IMR-90 (cell line): Measurements from ENCODE around the gene VWA5A. TPM values are rescaled to one million over a fixed set of nuclear protein-coding genes. Genes with fewer than 3 reads are reported as not detected.
A peak's percentile ranks its signal among the peaks of the same experiment; 100 is the strongest.

Experiments used
- ATAC-seq: fragments of 200-7000 bp; cut with Tn5 transposase; 2 replicates; pipeline ENCODE4 v1.9.1; 2020; ENCODE audit warnings: low read depth, mild to moderate bottlenecking, moderate library complexity
- BruUV-seq: library from RNA; stranded (reverse); fragments of 400-500 nt; replicated peaks from 2 replicates; lab custom pipeline; 2021; lab: Mats Ljungman, UMichigan
- CTCF ChIA-PET: fragments of 300-600 bp; formaldehyde crosslinking; extraction: SDS; loops from one replicate; lab custom pipeline; 2021; ENCODE audit warnings: antibody characterized with exemption; lab: Yijun Ruan, JAX
- POLR2A ChIA-PET: fragments of 300-600 bp; sonication (Branson Sonifier 250); formaldehyde crosslinking; loops from one replicate; lab custom pipeline; 2022; ENCODE audit warnings: antibody characterized with exemption; ENCODE audit not compliant: unreplicated experiment; lab: Charles Lee
- DNase-seq: peaks from one replicate; pipeline ENCODE4 v3.0.0; 2013
- H2AFZ ChIP-seq: replicated peaks from 2 replicates; pipeline ENCODE3; 2013; ENCODE audit warnings: low read length, mild to moderate bottlenecking; ENCODE audit not compliant: poor library complexity
- H2AK5ac ChIP-seq: 2 replicates; pipeline ENCODE4 v1.6.1; 2013; ENCODE audit warnings: low read depth, low read length, inconsistent platforms
- H2AK9ac ChIP-seq: replicated peaks from 2 replicates; pipeline ENCODE3; 2013; ENCODE audit warnings: mild to moderate bottlenecking, low read depth, low read length, moderate library complexity; ENCODE audit not compliant: poor library complexity
- H2BK120ac ChIP-seq: 2 replicates; pipeline ENCODE4 v1.6.1; 2013; ENCODE audit warnings: low read depth, low read length, inconsistent platforms
- H2BK15ac ChIP-seq: 3 replicates; pipeline ENCODE4 v1.6.1; 2013; ENCODE audit warnings: low read depth, low read length, inconsistent platforms
- H2BK20ac ChIP-seq: 2 replicates; pipeline ENCODE4 v1.6.1; 2013; ENCODE audit warnings: low read depth, mild to moderate bottlenecking, inconsistent platforms, low read length, moderate library complexity
- H2BK5ac ChIP-seq: 2 replicates; pipeline ENCODE4 v1.6.1; 2013; ENCODE audit warnings: mild to moderate bottlenecking, low read depth, low read length, inconsistent platforms; ENCODE audit not compliant: poor library complexity, severe bottlenecking
- H3K14ac ChIP-seq: replicated peaks from 2 replicates; pipeline ENCODE4 v1.6.1; 2013; ENCODE audit warnings: low read depth, low read length, inconsistent platforms
- H3K18ac ChIP-seq: 2 replicates; pipeline ENCODE4 v1.6.1; 2013; ENCODE audit warnings: low read depth, low read length, control low read depth
- H3K23ac ChIP-seq: 2 replicates; pipeline ENCODE4 v1.6.1; 2013; ENCODE audit warnings: low read depth, low read length, inconsistent platforms
- H3K27ac ChIP-seq: 2 replicates; pipeline ENCODE4 v1.5.1; 2013; ENCODE audit warnings: mild to moderate bottlenecking, control low read depth, low read length; ENCODE audit not compliant: insufficient read depth
- H3K27me3 ChIP-seq: 2 replicates; pipeline ENCODE4 v1.6.1; 2013; ENCODE audit warnings: low read length; ENCODE audit not compliant: control insufficient read depth, insufficient read depth
- H3K36me3 ChIP-seq: 2 replicates; pipeline ENCODE4 v1.6.1; 2013; ENCODE audit warnings: low read length, mixed read lengths; ENCODE audit not compliant: control insufficient read depth, insufficient read depth
- H3K4ac ChIP-seq: 2 replicates; pipeline ENCODE4 v1.6.1; 2013; ENCODE audit warnings: low read depth, low read length, inconsistent platforms
- H3K4me1 ChIP-seq: 2 replicates; pipeline ENCODE4 v1.6.1; 2013; ENCODE audit warnings: low read length, mixed read lengths; ENCODE audit not compliant: control insufficient read depth, insufficient read depth
- H3K4me2 ChIP-seq: 2 replicates; pipeline ENCODE4 v1.6.1; 2013; ENCODE audit warnings: low read depth, mild to moderate bottlenecking, control low read depth, low read length, moderate library complexity
- H3K4me3 ChIP-seq: 2 replicates; pipeline ENCODE4 v1.5.1; 2013; ENCODE audit warnings: low read depth, mild to moderate bottlenecking, control low read depth, low read length, moderate library complexity; ENCODE audit not compliant: insufficient read depth
- H3K56ac ChIP-seq: 2 replicates; pipeline ENCODE4 v1.6.1; 2013; ENCODE audit warnings: low read length, inconsistent platforms; ENCODE audit not compliant: insufficient read depth; ENCODE audit errors: extremely low read depth
- H3K79me1 ChIP-seq, 2 experiments: 2 replicates each; pipeline ENCODE4 v1.6.1; 2013; ENCODE audit warnings: low read length in 2 of 2, inconsistent platforms in 1 of 2, low read depth in 1 of 2
- H3K9ac ChIP-seq: 2 replicates; pipeline ENCODE4 v1.6.1; 2013; ENCODE audit warnings: low read depth, low read length, control low read depth
- H3K9me1 ChIP-seq: 2 replicates; pipeline ENCODE4 v1.6.1; 2013; ENCODE audit warnings: low read length, inconsistent platforms; ENCODE audit not compliant: insufficient read depth
- H3K9me3 ChIP-seq: 2 replicates; pipeline ENCODE4 v1.6.1; 2013; ENCODE audit warnings: low read length; ENCODE audit not compliant: control insufficient read depth, insufficient read depth
- H4K20me1 ChIP-seq: 2 replicates; pipeline ENCODE4 v1.6.1; 2013; ENCODE audit warnings: low read length, inconsistent platforms; ENCODE audit not compliant: insufficient read depth
- H4K5ac ChIP-seq: 2 replicates; pipeline ENCODE4 v1.6.1; 2013; ENCODE audit warnings: mild to moderate bottlenecking, low read depth, low read length, control low read depth
- H4K8ac ChIP-seq, 2 experiments: 2 replicates each; pipeline ENCODE4 v1.6.1; 2013; ENCODE audit warnings: low read depth in 2 of 2, low read length in 2 of 2, control low read depth in 1 of 2, inconsistent platforms in 1 of 2
- H4K91ac ChIP-seq: 2 replicates; pipeline ENCODE4 v1.6.1; 2013; ENCODE audit warnings: low read depth, low read length, inconsistent platforms; ENCODE audit not compliant: insufficient read depth
- BHLHE40 ChIP-seq: fragments of 150-350 bp; IDR thresholded peaks from 2 replicates; pipeline ENCODE4 v1.6.1; 2016; ENCODE audit warnings: mild to moderate bottlenecking, low read depth, low read length
- CEBPB ChIP-seq: IDR thresholded peaks from 2 replicates; pipeline ENCODE4 v1.6.1; 2012; ENCODE audit warnings: low read depth, low read length, improper control_type of control experiment
- WGBS, 2 experiments: methylation state at CpG; one replicate each; pipeline versions ENCODE4 v1.1.5 to v1.1.7; 2013; ENCODE audit warnings: missing lambda C conversion rate in 2 of 2; ENCODE audit not compliant: insufficient read length in 1 of 2; ENCODE audit errors: extremely low coverage in 2 of 2; 5-methylcytosine and 5-hydroxymethylcytosine counted together
- dilution Hi-C: fragments of 300-500 bp; cut with HindIII; formaldehyde crosslinking; loops from one replicate; pipeline ENCODE4 v1.14.3; 2018; ENCODE audit warnings: low sequenced_read_pairs; ENCODE audit not compliant: unreplicated experiment
- in situ Hi-C: fragments of 300-500 bp; cut with MboI; formaldehyde crosslinking; loops from 3 replicates; pipeline ENCODE4 v1.14.3; 2019; ENCODE audit warnings: low sequenced_read_pairs, inconsistent platforms, mixed read lengths
- intact Hi-C: fragments of 100-400 bp; cut with micrococcal nuclease; formaldehyde crosslinking; loops from 2 replicates; pipeline ENCODE4 v1.10.0; 2022
- polyA plus RNA-seq, 3 experiments: library from polyadenylated mRNA; depleted of rRNA; stranded (reverse); fragments of >200 nt; gene quantifications; 2 replicates each; pipeline ENCODE4 v1.2.3, GENCODE V29; 2012; ENCODE audit warnings: low replicate concordance in 1 of 3
- total RNA-seq: library from RNA; depleted of rRNA; stranded (reverse); fragments of >200 nt; gene quantifications from 2 replicates; pipeline ENCODE4 v1.2.3, GENCODE V29; 2012

VWA5A gene
- total and polyA plus RNA-seq, 2 of the 4 experiments (the other 2 are of a cell fraction) = 5.6 to 6.8 TPM

DNA sequence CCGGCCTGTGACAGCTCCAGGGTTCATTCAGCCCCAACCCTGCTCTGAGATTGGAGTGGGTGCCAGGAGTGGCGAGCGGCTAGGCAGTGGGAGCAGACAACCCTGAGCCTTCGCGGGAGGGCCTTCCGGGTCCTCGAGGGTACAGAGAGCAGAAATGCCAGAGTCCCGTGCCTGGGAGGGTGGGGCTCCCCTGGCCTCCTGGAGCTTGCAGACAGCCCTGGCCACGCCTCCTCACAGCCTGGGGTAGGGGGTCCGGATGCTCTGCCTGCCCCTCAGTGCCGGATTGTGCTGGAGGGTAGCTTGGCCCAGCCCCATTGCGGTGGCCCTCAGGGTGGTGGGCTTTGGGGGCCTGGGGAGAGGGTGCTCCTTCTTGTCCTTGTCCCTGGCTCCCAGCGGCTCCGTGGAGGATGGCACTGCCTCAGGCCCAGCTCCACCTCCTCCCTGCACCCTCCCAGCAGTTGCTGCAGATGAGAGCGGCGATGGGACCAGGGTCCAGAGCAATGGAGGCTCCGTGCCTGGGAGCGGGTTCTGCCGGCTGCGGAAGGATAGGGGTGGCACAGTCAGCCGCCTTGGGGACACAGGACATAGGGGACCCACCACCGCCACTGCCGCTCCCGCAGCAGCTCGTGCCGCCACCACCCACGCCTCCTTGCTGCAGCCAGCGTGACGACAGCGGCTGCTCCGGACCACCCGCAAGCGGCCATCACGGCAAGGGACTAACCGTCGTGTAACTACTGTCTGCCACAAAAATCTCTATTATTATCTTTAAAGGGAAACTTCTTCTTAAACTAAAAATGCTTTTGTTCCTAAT is 39.2 kb upstream of the VWA5A start:
- Histone ChIP-seq H2AK5ac (no peak overlapping the region), H3K36me3 (no peaks in the 10 kb centered on the region), H3K56ac (no peak overlapping the region), H4K5ac (no peak overlapping the region), H2AFZ (peak overlapping the region; percentile 94), H2BK20ac (peak overlapping the region; percentile 39; the same call in 1 of the 2 replicates), H3K9ac (0 out of 2 replicates have a peak overlapping the region, but pooled peaks have one; percentile 39), H3K4me2 (peak overlapping the region; percentile 89), H3K4me3 (peak overlapping the region; percentile 40), H2AK9ac (peak overlapping the region; percentile 67), H3K79me1 (no peaks in the 10 kb centered on the region), H3K4me1 (no peaks in the 10 kb centered on the region), H4K20me1 (no peaks in the 10 kb centered on the region), H3K14ac (peak overlapping the region; percentile 46; the same call in 1 of the 2 replicates), H4K91ac (peak overlapping the region; percentile 58), H3K23ac (peak overlapping the region; percentile 83), H2BK15ac (peak overlapping the region; percentile 83; the same call in 1 of the 3 replicates), H3K27me3 (peaks cover 20% of the 10 kb centered on the region), H2BK120ac (peak overlapping the region; percentile 85), H2BK5ac (no peak overlapping the region), H3K9me3 (no peaks in the 10 kb centered on the region), H4K8ac (0 out of 4 replicates have a peak overlapping the region, but pooled peaks have one; percentile 35 to 69), H3K9me1 (no peaks in the 10 kb centered on the region), H3K27ac (no peak overlapping the region; the same call in 1 of the 2 replicates), H3K18ac (no peak overlapping the region; the same call in 1 of the 2 replicates), H3K4ac (peak overlapping the region; percentile 54; the same call in 1 of the 2 replicates)
- POLR2A ChIA-PET = no interaction called here
- TF ChIP-seq BHLHE40 (peak; percentile 81), CEBPB (no peak)
- 8% methylated on average over 2 of the region's 36 CpGs; no CpG with 5 or more reads in 1 of the 2 experiments for WGBS, 2 experiments
- DNase-seq (no peak), ATAC-seq (peak; percentile 78)
- in situ Hi-C loops = loop anchor here (10.0 kb wide), 1 partner anchor 239 kb away; the partner anchor contains the start of gene OR8D1
- intact Hi-C loops = loop anchor here (10.0 kb wide), 1 partner anchor 789 kb away; the partner anchor contains the start of gene ROBO3
- dilution Hi-C loops = no loop called here
- CTCF ChIA-PET = no interaction called here
- BruUV-seq = no TSS peak
